Caco-2 (cell line): ENCODE results near the gene CLEC4A. TPM values are rescaled to one million over a fixed set of nuclear protein-coding genes. Genes with fewer than 3 reads are reported as not detected.

Experiments
- BruUV-seq: library from RNA; stranded (reverse); fragments of 400-500 nt; replicated peaks from 2 replicates; lab custom pipeline; 2021; lab: Mats Ljungman, UMichigan
- CTCF ChIA-PET: fragments of 300-600 bp; sonication (Branson Sonifier 250); formaldehyde crosslinking; loops from one replicate; lab custom pipeline; 2022; ENCODE audit warnings: antibody characterized with exemption; lab: Charles Lee
- POLR2A ChIA-PET: fragments of 300-600 bp; sonication (Branson Sonifier 250); formaldehyde crosslinking; loops from one replicate; lab custom pipeline; 2022; ENCODE audit warnings: antibody characterized with exemption; lab: Charles Lee
- DNase-seq, 2 experiments: peaks; one replicate each; pipeline versions ENCODE4 v3.0.0 to v3.0.0-alpha.2; 2020 to 2022
- H3K27me3 ChIP-seq: replicated peaks from 2 replicates; pipeline ENCODE4 v1.6.0; 2011; ENCODE audit warnings: low read length; ENCODE audit not compliant: control insufficient read depth, insufficient read depth
- H3K36me3 ChIP-seq: 2 replicates; pipeline ENCODE4 v1.5.1; 2011; ENCODE audit warnings: low read length; ENCODE audit not compliant: control insufficient read depth, insufficient read depth
- H3K4me1 ChIP-seq: fragments of 250-450 bp; sonication (Bioruptor Pico); 2 replicates; pipeline ENCODE4 v1.5.1; 2020; ENCODE audit warnings: mild to moderate bottlenecking
- H3K4me3 ChIP-seq: 2 replicates; pipeline ENCODE4 v1.5.1; 2011; ENCODE audit warnings: low read depth, mild to moderate bottlenecking, control low read depth, low read length
- H3K9me3 ChIP-seq: fragments of 250-450 bp; sonication (Bioruptor Pico); 2 replicates; pipeline ENCODE4 v1.5.1; 2020; ENCODE audit warnings: mild to moderate bottlenecking, moderate library complexity
- H3K27ac Mint-ChIP-seq: one replicate; pipeline ENCODE4 v1.8.0; 2022; ENCODE audit warnings: mixed read lengths; ENCODE audit not compliant: unreplicated experiment
- H3K27me3 Mint-ChIP-seq: one replicate; pipeline ENCODE4 v1.8.0; 2022; ENCODE audit warnings: mixed read lengths; ENCODE audit not compliant: insufficient read depth, unreplicated experiment
- H3K36me3 Mint-ChIP-seq: one replicate; pipeline ENCODE4 v1.8.0; 2022; ENCODE audit warnings: mild to moderate bottlenecking, mixed read lengths; ENCODE audit not compliant: insufficient read depth, unreplicated experiment
- H3K4me1 Mint-ChIP-seq: one replicate; pipeline ENCODE4 v1.8.0; 2022; ENCODE audit warnings: low read depth, mixed read lengths; ENCODE audit not compliant: unreplicated experiment
- H3K4me3 Mint-ChIP-seq: one replicate; pipeline ENCODE4 v1.8.0; 2022; ENCODE audit warnings: mild to moderate bottlenecking, moderate library complexity, mixed read lengths; ENCODE audit not compliant: unreplicated experiment
- H3K9me3 Mint-ChIP-seq: one replicate; pipeline ENCODE4 v1.8.0; 2022; ENCODE audit warnings: mixed read lengths; ENCODE audit not compliant: unreplicated experiment
- CTCF ChIP-seq, 2 experiments: fragments of 200-600 bp in 1 of 2; IDR thresholded peaks; 1 replicate in 1 of 2; 2 replicates in 1 of 2; pipeline versions ENCODE4 v1.5.1 to v1.8.0; 2011 to 2022; ENCODE audit warnings: antibody characterized with exemption in 1 of 2, control low read depth in 1 of 2, inconsistent platforms in 1 of 2, low read depth in 1 of 2, low read length in 1 of 2, mild to moderate bottlenecking in 1 of 2, moderate library complexity in 1 of 2; ENCODE audit not compliant: insufficient read depth in 1 of 2, severe bottlenecking in 1 of 2, unreplicated experiment in 1 of 2
- intact Hi-C: fragments of 100-400 bp; cut with micrococcal nuclease; formaldehyde crosslinking; loops from one replicate; pipeline ENCODE4 v1.10.0; 2022; ENCODE audit not compliant: unreplicated experiment
- total RNA-seq: library from RNA; stranded (reverse); gene quantifications from 2 replicates; pipeline ENCODE4 v1.2.3, GENCODE V29; 2022

CLEC4A gene
- total RNA-seq, 1 experiment from 2014 or later = 0.70 TPM

GRCh38 chr12:8077207-8077606 lies 46.2 kb upstream of the CLEC4A start:
- CTCF ChIA-PET = interaction anchor here (1.8 to 2.6 kb wide), 2 partner anchors 31 to 33 kb away, joined by 21 to 38 read pairs; no protein-coding TSS in a partner anchor
- H3K9me3 ChIP-seq = no peaks in the 10 kb centered on the region
- intact Hi-C loops = loop anchor here (5.0 kb wide), 1 partner anchor 270 kb away; no protein-coding TSS in a partner anchor
- Mint-ChIP-seq H3K4me1 (peaks cover 14% of the 10 kb centered on the region), H3K4me3 (no peak overlapping the region), H3K27me3 (no peaks in the 10 kb centered on the region), H3K27ac (no peak overlapping the region), H3K36me3 (peaks cover 4% of the 10 kb centered on the region), H3K9me3 (no peaks in the 10 kb centered on the region)
- BruUV-seq = no TSS peak
- TF ChIP-seq CTCF (IDR thresholded peaks at IDR 0.05; ENCODE audit: insufficient read depth in 1 of 2, low read depth in 1 of 2, low read length in 1 of 2, severe bottlenecking in 1 of 2, unreplicated experiment in 1 of 2) = no peak
- no peaks in the 10 kb centered on the region for H3K27me3 ChIP-seq
- no peaks in the 10 kb centered on the region for H3K36me3 ChIP-seq
- POLR2A ChIA-PET = no interaction called here
- H3K4me3 ChIP-seq = no peak overlapping the region
- H3K4me1 ChIP-seq = peaks cover 9% of the 10 kb centered on the region; the same call in 1 of the 2 replicates
- DNase-seq = no peak

GRCh38 chr12:8078398-8078797 lies 45.0 kb upstream of the CLEC4A start:
- Mint-ChIP-seq H3K27me3 (no peaks in the 10 kb centered on the region), H3K36me3 (peaks cover 12% of the 10 kb centered on the region), H3K4me1 (peaks cover 14% of the 10 kb centered on the region), H3K9me3 (no peaks in the 10 kb centered on the region), H3K4me3 (no peak overlapping the region), H3K27ac (no peak overlapping the region)
- no TSS peak for BruUV-seq
- Histone ChIP-seq H3K36me3 (no peaks in the 10 kb centered on the region), H3K4me1 (0 out of 2 replicates have a peak, but pooled peaks cover 4% of the 10 kb centered on the region), H3K27me3 (no peaks in the 10 kb centered on the region), H3K9me3 (no peaks in the 10 kb centered on the region), H3K4me3 (no peak overlapping the region)
- DNase-seq = peak; percentile 63 to 74
- ChIA-PET CTCF (interaction anchor here (0.6 to 2.6 kb wide), 11 partner anchors 9 to 272 kb away, joined by 3 to 38 read pairs (median 5); partner anchors contain the start of gene SLC2A3), POLR2A (interaction anchor here (0.9 kb wide), 1 partner anchor 33 kb away, joined by 3 read pairs; no protein-coding TSS in a partner anchor)
- TF ChIP-seq CTCF (IDR thresholded peaks at IDR 0.05; ENCODE audit: insufficient read depth in 1 of 2, low read depth in 1 of 2, low read length in 1 of 2, severe bottlenecking in 1 of 2, unreplicated experiment in 1 of 2) = peak; percentile 60 to 64
- intact Hi-C loops = loop anchor here (1.0 to 5.0 kb wide), 3 partner anchors 32 to 271 kb away; no protein-coding TSS in a partner anchor

- DNase-seq = no peak
- no peak overlapping the region for H3K4me3 Mint-ChIP-seq
- H3K27ac Mint-ChIP-seq = no peak overlapping the region
These were observed 44.5 kb upstream of the CLEC4A start for GRCh38 chr12:8078916-8079315.

More at GRCh38 chr12:8078916-8079315, 44.5 kb upstream of the CLEC4A start:
- intact Hi-C loops = loop anchor here (1.0 to 5.0 kb wide), 3 partner anchors 33 to 272 kb away; no protein-coding TSS in a partner anchor
- Mint-ChIP-seq H3K27me3 (no peaks in the 10 kb centered on the region), H3K36me3 (peaks cover 12% of the 10 kb centered on the region), H3K9me3 (no peaks in the 10 kb centered on the region), H3K4me1 (peaks cover 14% of the 10 kb centered on the region)
- ChIA-PET CTCF (interaction anchor here (0.9 to 2.6 kb wide), 7 partner anchors 33 to 272 kb away, joined by 3 to 38 read pairs (median 5); no protein-coding TSS in a partner anchor), POLR2A (interaction anchor here (0.7 to 0.9 kb wide), 2 partner anchors 33 to 47 kb away, joined by 3 to 4 read pairs; no protein-coding TSS in a partner anchor)
- Histone ChIP-seq H3K9me3 (no peaks in the 10 kb centered on the region), H3K4me3 (no peak overlapping the region), H3K4me1 (0 out of 2 replicates have a peak, but pooled peaks cover 4% of the 10 kb centered on the region), H3K36me3 (no peaks in the 10 kb centered on the region), H3K27me3 (no peaks in the 10 kb centered on the region)
- TF ChIP-seq CTCF (IDR thresholded peaks at IDR 0.05; ENCODE audit: insufficient read depth in 1 of 2, low read depth in 1 of 2, low read length in 1 of 2, severe bottlenecking in 1 of 2, unreplicated experiment in 1 of 2) = no peak
- BruUV-seq = no TSS peak
